Parathyroid adenoma (tissue), 2 donors: ENCODE data around the gene MGRN1.
A peak's percentile ranks its signal among the peaks of the same experiment; 100 is the strongest.

Experiments
- H2AFZ ChIP-seq: fragments of 300-600 bp; sonication (generic); one replicate; pipeline ENCODE4 v1.7.0; 2017; ENCODE audit warnings: antibody characterized with exemption, mild to moderate bottlenecking
- H3K27ac ChIP-seq: fragments of 300-600 bp; sonication (generic); one replicate; pipeline ENCODE4 v1.7.0; 2017
- H3K27me3 ChIP-seq: fragments of 300-600 bp; sonication (generic); one replicate; pipeline ENCODE4 v1.7.0; 2017; ENCODE audit warnings: low read length; ENCODE audit not compliant: control insufficient read depth, insufficient read depth
- H3K36me3 ChIP-seq: fragments of 300-600 bp; sonication (generic); one replicate; pipeline ENCODE4 v1.7.0; 2017; ENCODE audit warnings: low read length; ENCODE audit not compliant: control insufficient read depth, insufficient read depth
- H3K4me1 ChIP-seq: fragments of 300-600 bp; sonication (generic); one replicate; pipeline ENCODE4 v1.7.0; 2017; ENCODE audit warnings: control low read depth
- H3K4me2 ChIP-seq: fragments of 300-600 bp; sonication (generic); one replicate; pipeline ENCODE4 v1.7.0; 2017; ENCODE audit warnings: low read length
- H3K4me3 ChIP-seq: fragments of 300-600 bp; sonication (generic); one replicate; pipeline ENCODE4 v1.7.0; 2017; ENCODE audit warnings: low read depth, low read length
- H3K79me2 ChIP-seq: fragments of 300-600 bp; sonication (generic); one replicate; pipeline ENCODE4 v1.7.0; 2017; ENCODE audit warnings: control low read depth
- H3K9ac ChIP-seq: fragments of 300-600 bp; sonication (generic); one replicate; pipeline ENCODE4 v1.7.0; 2017; ENCODE audit warnings: mild to moderate bottlenecking
- H3K9me3 ChIP-seq: fragments of 300-600 bp; sonication (generic); one replicate; pipeline ENCODE4 v1.7.0; 2017; ENCODE audit warnings: low read length; ENCODE audit not compliant: control insufficient read depth
- TF ChIP-seq, protein P1 (sequence below): fragments of 300-600 bp; sonication (generic); IDR thresholded peaks from one replicate; pipeline ENCODE4 v1.7.0; 2017; ENCODE audit warnings: antibody characterized with exemption, mild to moderate bottlenecking
- donor health status: primary hyperparathyroidism.

MGRN1 gene

DNA sequence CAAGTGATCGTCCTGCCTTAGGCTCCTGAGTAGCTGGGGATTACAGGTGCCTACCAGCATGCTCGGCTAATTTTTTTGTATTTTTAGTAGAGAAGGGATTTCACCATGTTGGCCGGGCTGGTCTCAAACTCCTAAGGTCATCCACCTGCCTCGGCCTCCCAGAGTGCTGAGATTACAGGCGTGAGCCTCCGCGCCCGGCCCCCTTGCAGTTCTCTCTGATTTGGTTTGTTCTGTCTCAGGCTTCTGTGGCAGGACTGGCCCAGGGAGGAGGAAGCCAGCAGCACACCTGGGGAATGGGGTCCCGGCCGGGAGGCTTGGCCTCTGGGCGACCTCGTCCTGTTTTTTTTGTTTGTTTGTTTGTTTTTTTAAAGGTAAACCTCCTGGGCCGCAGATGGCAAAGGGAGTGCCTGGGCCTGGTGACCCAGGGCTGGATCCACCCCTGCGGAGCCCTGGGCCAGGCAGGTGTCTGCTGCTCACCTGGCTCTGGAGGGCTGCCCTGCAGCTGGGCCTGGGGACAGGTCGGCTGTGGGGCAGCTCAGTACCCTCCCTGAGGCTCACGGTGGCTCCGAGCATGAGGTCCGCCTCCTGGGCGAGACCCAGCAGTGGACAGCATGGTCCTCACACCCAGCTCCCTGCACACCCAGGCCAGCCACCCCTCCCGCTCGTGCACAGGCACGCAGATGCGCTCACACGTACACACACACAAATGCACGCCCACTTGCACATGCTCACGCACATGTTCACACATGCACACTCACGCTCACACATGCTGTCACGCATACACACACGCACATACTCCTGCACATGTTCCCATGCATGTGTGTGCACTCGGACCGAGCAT is 65.5 kb downstream of the MGRN1 start:
- Histone ChIP-seq H3K4me1 (no peaks in the 10 kb centered on the region), H3K36me3 (no peaks in the 10 kb centered on the region), H2AFZ (no peak overlapping the region), H3K79me2 (no peaks in the 10 kb centered on the region), H3K9ac (no peak overlapping the region), H3K27ac (no peak overlapping the region), H3K4me3 (no peak overlapping the region), H3K27me3 (no peaks in the 10 kb centered on the region), H3K4me2 (no peak overlapping the region), H3K9me3 (no peaks in the 10 kb centered on the region)
- TF ChIP-seq, protein P1, sequence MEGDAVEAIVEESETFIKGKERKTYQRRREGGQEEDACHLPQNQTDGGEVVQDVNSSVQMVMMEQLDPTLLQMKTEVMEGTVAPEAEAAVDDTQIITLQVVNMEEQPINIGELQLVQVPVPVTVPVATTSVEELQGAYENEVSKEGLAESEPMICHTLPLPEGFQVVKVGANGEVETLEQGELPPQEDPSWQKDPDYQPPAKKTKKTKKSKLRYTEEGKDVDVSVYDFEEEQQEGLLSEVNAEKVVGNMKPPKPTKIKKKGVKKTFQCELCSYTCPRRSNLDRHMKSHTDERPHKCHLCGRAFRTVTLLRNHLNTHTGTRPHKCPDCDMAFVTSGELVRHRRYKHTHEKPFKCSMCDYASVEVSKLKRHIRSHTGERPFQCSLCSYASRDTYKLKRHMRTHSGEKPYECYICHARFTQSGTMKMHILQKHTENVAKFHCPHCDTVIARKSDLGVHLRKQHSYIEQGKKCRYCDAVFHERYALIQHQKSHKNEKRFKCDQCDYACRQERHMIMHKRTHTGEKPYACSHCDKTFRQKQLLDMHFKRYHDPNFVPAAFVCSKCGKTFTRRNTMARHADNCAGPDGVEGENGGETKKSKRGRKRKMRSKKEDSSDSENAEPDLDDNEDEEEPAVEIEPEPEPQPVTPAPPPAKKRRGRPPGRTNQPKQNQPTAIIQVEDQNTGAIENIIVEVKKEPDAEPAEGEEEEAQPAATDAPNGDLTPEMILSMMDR, result no peak

DNA sequence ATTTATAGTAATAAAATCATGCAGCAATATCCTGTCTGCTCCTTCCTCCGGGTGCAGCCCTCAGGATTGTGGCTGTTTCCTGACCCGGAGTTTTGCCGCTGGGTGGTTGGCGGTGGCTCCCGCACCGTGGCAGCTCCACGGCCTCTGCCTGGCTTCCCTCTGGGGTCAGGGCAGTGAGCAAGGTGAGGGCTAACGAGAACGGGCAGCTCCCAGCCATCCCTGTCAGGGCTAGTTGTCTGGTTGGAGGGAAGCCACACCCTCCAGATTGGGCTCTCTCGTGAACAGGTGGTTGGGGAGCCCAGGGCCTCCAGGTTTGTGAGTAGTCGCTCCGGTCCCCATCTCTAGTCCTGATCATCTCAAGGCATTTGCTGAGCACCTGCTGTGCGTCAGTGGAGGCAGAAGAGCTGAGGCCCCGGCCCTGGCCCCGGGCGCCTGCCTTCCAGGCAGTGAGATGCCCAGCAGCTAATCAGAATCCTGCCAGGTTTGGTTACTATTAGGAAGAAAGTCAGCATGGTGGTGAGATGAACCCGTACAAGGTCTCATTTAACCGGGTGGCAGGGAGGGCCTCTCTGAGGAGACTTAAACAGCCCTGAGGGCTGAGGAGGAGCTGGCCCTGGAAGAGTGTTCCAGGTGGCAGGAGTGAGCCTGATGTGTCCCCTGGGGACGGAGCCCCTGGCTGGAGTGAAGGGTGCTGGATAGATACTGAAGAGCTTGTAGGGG is 66.5 kb downstream of the MGRN1 start:
- H3K27ac ChIP-seq, result no peak overlapping the region
- no peaks in the 10 kb centered on the region for H3K27me3 ChIP-seq
- no peak overlapping the region for H3K4me2 ChIP-seq
- no peak overlapping the region for H2AFZ ChIP-seq
- H3K79me2 ChIP-seq, result no peaks in the 10 kb centered on the region
- TF ChIP-seq, protein P1, result no peak
- no peak overlapping the region for H3K4me3 ChIP-seq
- H3K9ac ChIP-seq, result no peak overlapping the region
- no peaks in the 10 kb centered on the region for H3K9me3 ChIP-seq
- H3K4me1 ChIP-seq, result no peaks in the 10 kb centered on the region
- H3K36me3 ChIP-seq, result no peaks in the 10 kb centered on the region

DNA sequence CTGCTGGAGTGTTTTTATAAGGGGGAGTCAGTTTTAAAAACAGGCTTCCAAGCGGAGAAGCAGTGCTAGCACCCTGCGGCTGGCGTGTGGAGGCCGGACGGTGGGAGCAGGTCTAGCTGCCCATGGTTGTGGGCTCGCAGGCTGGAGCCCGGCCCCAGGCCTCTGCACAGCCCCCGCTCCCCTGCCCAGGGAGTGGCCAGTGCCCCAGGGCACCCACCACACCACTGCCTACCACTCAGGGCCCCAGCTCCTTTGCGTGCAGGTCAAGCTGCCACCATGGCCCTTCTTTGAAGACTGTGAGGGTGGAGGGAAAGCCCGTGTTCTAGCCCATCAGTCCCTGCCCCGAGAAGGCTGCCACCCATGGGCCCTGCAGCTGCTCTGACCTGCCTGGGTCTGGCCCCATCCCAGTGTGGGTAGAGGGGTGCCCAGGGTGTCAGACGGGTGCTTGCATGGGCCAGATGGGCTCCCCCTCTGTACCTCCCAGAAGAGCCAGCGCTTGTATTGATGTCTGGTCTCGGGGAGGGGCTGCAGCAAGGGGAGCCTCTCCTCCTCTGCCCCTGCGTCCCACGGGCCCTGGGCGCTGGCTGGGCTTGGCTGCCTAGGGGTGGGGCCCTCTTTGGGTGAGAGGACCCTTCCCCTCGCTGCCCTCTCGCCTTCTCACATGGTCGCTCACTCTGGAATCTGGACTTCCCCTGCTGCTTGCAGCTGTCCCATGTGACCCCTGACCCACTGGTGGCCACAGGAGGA is 67.2 kb downstream of the MGRN1 start:
- TF ChIP-seq, protein P1, result no peak
- Histone ChIP-seq H2AFZ (no peak overlapping the region), H3K4me2 (no peak overlapping the region), H3K9me3 (no peaks in the 10 kb centered on the region), H3K79me2 (no peaks in the 10 kb centered on the region), H3K36me3 (no peaks in the 10 kb centered on the region), H3K4me3 (no peak overlapping the region), H3K4me1 (no peaks in the 10 kb centered on the region), H3K27me3 (no peaks in the 10 kb centered on the region), H3K27ac (no peak overlapping the region), H3K9ac (no peak overlapping the region)

DNA sequence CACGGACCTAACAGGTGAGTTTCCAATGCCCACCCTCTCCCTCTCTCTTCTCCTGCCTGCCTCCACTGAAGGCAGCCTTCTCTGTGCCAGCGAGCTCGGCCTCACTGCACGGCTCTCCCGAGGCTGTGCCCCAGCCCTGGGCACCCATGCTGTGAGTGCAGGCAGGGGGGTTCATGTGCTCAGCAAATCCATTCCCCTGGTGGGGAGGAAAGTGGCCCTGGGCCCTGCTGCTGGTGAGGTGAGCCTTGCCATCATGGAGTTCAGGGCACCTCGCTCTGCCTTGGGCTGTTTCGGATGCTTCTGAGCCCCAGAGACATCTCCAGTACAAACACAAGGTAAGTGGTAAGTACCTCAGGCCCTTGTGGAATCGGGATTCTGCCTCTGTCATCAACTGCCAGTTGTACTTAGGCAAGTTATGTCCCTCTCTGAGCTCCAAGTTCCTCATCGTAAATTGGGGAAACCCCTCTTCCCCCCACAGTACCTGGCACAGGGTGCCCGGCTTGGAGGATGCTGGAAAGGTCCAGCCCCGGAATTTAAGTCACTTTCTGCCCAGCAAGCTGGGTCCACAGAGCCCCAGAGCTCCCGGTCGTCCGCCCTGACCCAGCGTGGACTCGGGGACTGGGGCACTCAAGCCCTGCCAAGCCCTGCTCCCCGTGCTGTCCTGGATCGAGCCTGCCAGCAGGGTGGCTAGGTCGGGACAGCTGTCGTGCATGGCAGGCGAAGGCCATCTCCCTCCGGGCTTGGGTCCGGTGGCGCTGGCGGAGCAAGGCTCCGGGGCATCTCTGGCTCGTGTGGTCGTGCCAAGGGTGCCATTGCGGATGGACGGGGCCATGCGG is 68.1 kb downstream of the MGRN1 start:
- H3K36me3 ChIP-seq, result no peaks in the 10 kb centered on the region

More for the DNA sequence above, 68.1 kb downstream of the MGRN1 start:
- peak overlapping the region; percentile 84 for H3K4me2 ChIP-seq
- H3K79me2 ChIP-seq, result no peaks in the 10 kb centered on the region
- H3K27me3 ChIP-seq, result no peaks in the 10 kb centered on the region
- TF ChIP-seq, protein P1, result no peak
- H3K9ac ChIP-seq, result no peak overlapping the region
- no peaks in the 10 kb centered on the region for H3K4me1 ChIP-seq
- peak overlapping the region; percentile 63 for H3K4me3 ChIP-seq
- no peaks in the 10 kb centered on the region for H3K9me3 ChIP-seq
- no peak overlapping the region for H3K27ac ChIP-seq
- peak overlapping the region; percentile 68 for H2AFZ ChIP-seq
